Endothelial cell of hepatic sinusoid (primary cell): Measurements from ENCODE around the gene CEP63.

Experiments used
- in situ Hi-C: cut with HindIII; loops from 2 replicates; pipeline ENCODE4 v1.10.0; 2017; ENCODE audit warnings: low sequenced_read_pairs

CEP63 gene

GRCh38 chr3:134622806-134623365 lies 137.0 kb downstream of the CEP63 start:
- in situ Hi-C loops: no loop called here

- in situ Hi-C loops: no loop called here
Observed at GRCh38 chr3:134623615-134624245, 137.9 kb downstream of the CEP63 start.
